ENCODE results near the gene PAWR. TPM values are rescaled to one million over a fixed set of nuclear protein-coding genes. Genes with fewer than 3 reads are reported as not detected.

The PAWR gene
- total and polyA plus RNA-seq, 10 of the 15 experiments (the other 5 are each of a cell fraction or from before 2014, with no cell fraction given): 8.1 to 70.6 (median 24.2) TPM

DNA sequence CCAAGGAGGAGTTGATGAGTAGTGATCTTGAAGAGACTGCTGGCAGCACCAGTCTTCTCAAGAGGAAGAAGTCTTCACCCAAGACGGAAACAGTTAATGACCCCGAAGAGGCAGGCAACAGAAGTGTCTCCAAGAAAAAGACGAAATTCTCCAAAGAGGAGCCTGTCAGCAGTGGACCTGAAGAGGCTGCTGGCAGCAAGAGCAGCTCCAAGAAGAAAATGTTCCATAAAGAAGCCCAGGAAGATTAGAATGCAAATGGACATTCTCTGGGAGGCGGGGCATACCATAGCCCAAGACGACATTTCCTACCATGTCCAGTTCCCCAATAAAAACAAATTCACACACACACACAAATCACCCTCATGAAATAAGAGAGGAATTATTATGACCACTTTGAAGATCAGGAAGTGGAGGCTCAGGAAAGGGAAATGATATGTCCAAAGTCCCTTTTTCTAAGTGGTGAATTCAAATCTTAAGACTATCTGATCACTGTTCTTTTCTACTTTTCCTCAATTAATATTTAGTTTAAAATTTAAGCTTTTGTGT lies 131.8 kb downstream of the PAWR start:
- Histone ChIP-seq H3K27me3 (replicated peaks in 1 of 2; ENCODE audit: control insufficient read depth in 2 of 2, insufficient read depth in 2 of 2, low read length in 1 of 2) (no peaks in the 10 kb centered on the region), H3K4me2 (ENCODE audit: control insufficient read depth, insufficient read depth) (no peak overlapping the region), H4K20me1 (ENCODE audit: control insufficient read depth, insufficient read depth) (no peaks in the 10 kb centered on the region), H3K9me3 (replicated peaks; ENCODE audit: control insufficient read depth, insufficient read depth, low read length) (peaks cover 2% of the 10 kb centered on the region; the same call in 1 of the 3 replicates), H3K27ac (ENCODE audit: control insufficient read depth, insufficient read depth) (no peak overlapping the region), H2AFZ (ENCODE audit: control insufficient read depth, low read depth, low read length) (no peak overlapping the region), H3K36me3 (ENCODE audit: control insufficient read depth in 2 of 2, insufficient read depth in 2 of 2, low read length in 1 of 2) (no peaks in the 10 kb centered on the region; a peak in 1 of 4 replicates), H3K79me2 (ENCODE audit: control insufficient read depth, insufficient read depth, low read length) (no peaks in the 10 kb centered on the region), H3K4me3 (no peak overlapping the region), H3K9ac (ENCODE audit: control insufficient read depth, insufficient read depth, low read length) (no peak overlapping the region), H3K4me1 (ENCODE audit: control insufficient read depth, insufficient read depth, low read length) (no peaks in the 10 kb centered on the region)
- ChIA-PET CTCF (interaction anchor here (1.0 to 2.1 kb wide), 6 partner anchors 11 to 711 kb away, joined by 3 to 10 read pairs (median 5); partner anchors contain the start of gene PAWR), POLR2A (interaction anchor here (1.6 kb wide), 1 partner anchor 130 kb away, joined by 3 read pairs; no protein-coding TSS in a partner anchor), SMC1A (ENCODE audit: uncharacterized antibody, unreplicated experiment) (interaction anchor here (0.9 to 1.5 kb wide), 8 partner anchors 8 to 179 kb away, joined by 3 to 6 read pairs (median 3); no protein-coding TSS in a partner anchor), RAD21 (ENCODE audit: unreplicated experiment) (interaction anchor here (0.7 to 1.8 kb wide), 4 partner anchors 52 to 711 kb away, joined by 3 to 5 read pairs (median 3); no protein-coding TSS in a partner anchor)
- ATAC-seq (no peak), FAIRE-seq (no peak), DNase-seq (ENCODE audit: low read depth, low spot score) (no peak)
- BruUV-seq (replicated peaks): no TSS peak
- in situ Hi-C loops (cut with MboI) (loop anchor here (5.0 kb wide), 1 partner anchor 178 kb away; no protein-coding TSS in a partner anchor), intact Hi-C loops (cut with micrococcal nuclease; ENCODE audit: unreplicated experiment) (loop anchor here (5.0 kb wide), 1 partner anchor 628 kb away; no protein-coding TSS in a partner anchor)
- WGBS (ENCODE audit: insufficient coverage, insufficient replicate concordance, low lambda C conversion rate, missing lambda C conversion rate): 88% methylated on average over 5 of the region's 5 CpGs
- TF ChIP-seq SMC3 (IDR thresholded peaks at IDR 0.05; ENCODE audit: borderline replicate concordance, low read length): no peak
- no peak for TF ChIP-seq MXI1 (IDR thresholded peaks at IDR 0.05; ENCODE audit: low read depth, low read length)
- no peak for TF ChIP-seq POU2F2 (IDR thresholded peaks at IDR 0.05; ENCODE audit: borderline replicate concordance, low read depth, low read length)
- TF ChIP-seq CREM (IDR thresholded peaks at IDR 0.05; ENCODE audit: low read depth): no peak
- TF ChIP-seq BCL3 (IDR thresholded peaks at IDR 0.05; ENCODE audit: borderline replicate concordance, insufficient read depth, low read depth, low read length, poor library complexity, severe bottlenecking): no peak
- TF ChIP-seq, protein P1, sequence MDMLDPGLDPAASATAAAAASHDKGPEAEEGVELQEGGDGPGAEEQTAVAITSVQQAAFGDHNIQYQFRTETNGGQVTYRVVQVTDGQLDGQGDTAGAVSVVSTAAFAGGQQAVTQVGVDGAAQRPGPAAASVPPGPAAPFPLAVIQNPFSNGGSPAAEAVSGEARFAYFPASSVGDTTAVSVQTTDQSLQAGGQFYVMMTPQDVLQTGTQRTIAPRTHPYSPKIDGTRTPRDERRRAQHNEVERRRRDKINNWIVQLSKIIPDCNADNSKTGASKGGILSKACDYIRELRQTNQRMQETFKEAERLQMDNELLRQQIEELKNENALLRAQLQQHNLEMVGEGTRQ (IDR thresholded peaks at IDR 0.05; ENCODE audit: borderline replicate concordance, low read depth, low read length): no peak
- no peak for TF ChIP-seq NFXL1 (IDR thresholded peaks at IDR 0.05; ENCODE audit: borderline replicate concordance)
